H1 (cell line): ENCODE results near the gene LCA5L. TPM values are rescaled to one million over a fixed set of nuclear protein-coding genes. Genes with fewer than 3 reads are reported as not detected.

Experiments used
- CTCF ChIA-PET: fragments of 300-600 bp; sonication (Branson Sonifier 250); formaldehyde crosslinking; loops from one replicate; lab custom pipeline; 2021; ENCODE audit not compliant: partially characterized antibody; lab: Charles Lee
- POLR2A ChIA-PET: fragments of 300-600 bp; sonication (Branson Sonifier 250); formaldehyde crosslinking; loops from one replicate; lab custom pipeline; 2021; ENCODE audit warnings: inconsistent platforms; ENCODE audit not compliant: partially characterized antibody; lab: Charles Lee
- DNase-seq, 2 experiments: peaks; one replicate each; pipeline versions ENCODE4 v3.0.0 to v3.0.0-alpha.2; 2010 to 2022; ENCODE audit warnings: low spot score in 2 of 2, low read depth in 1 of 2, mixed read lengths in 1 of 2
- FAIRE-seq: peaks from 2 replicates; lab custom pipeline; 2011; peaks lifted over from hg19 to GRCh38; lab: Jason Lieb, UNC
- H2AFZ ChIP-seq: 2 replicates; pipeline ENCODE4 v1.8.1; 2012; ENCODE audit warnings: low read length, inconsistent platforms
- H2AK5ac ChIP-seq: 2 replicates; pipeline ENCODE4 v1.6.1; 2013; ENCODE audit warnings: low read depth, low read length
- H2BK120ac ChIP-seq: replicated peaks from 2 replicates; pipeline ENCODE3; 2013; ENCODE audit warnings: low read depth, low read length, inconsistent platforms
- H2BK12ac ChIP-seq: 2 replicates; pipeline ENCODE4 v1.6.1; 2013; ENCODE audit warnings: low read depth, low read length
- H2BK15ac ChIP-seq: 2 replicates; pipeline ENCODE4 v1.6.1; 2013; ENCODE audit warnings: low read length
- H2BK20ac ChIP-seq: 2 replicates; pipeline ENCODE4 v1.6.1; 2013; ENCODE audit warnings: low read length
- H2BK5ac ChIP-seq: 2 replicates; pipeline ENCODE4 v1.6.1; 2013; ENCODE audit warnings: low read depth, low read length
- H3K14ac ChIP-seq: 2 replicates; pipeline ENCODE4 v1.6.1; 2013; ENCODE audit warnings: inconsistent platforms; ENCODE audit not compliant: insufficient read length
- H3K18ac ChIP-seq: 2 replicates; pipeline ENCODE4 v1.6.1; 2013; ENCODE audit warnings: low read length; ENCODE audit errors: extremely low read depth
- H3K23ac ChIP-seq: 2 replicates; pipeline ENCODE4 v1.6.1; 2013; ENCODE audit warnings: inconsistent platforms; ENCODE audit not compliant: insufficient read length
- H3K23me2 ChIP-seq: 2 replicates; pipeline ENCODE4 v1.6.1; 2013; ENCODE audit warnings: low read depth, low read length
- H3K27ac ChIP-seq: 2 replicates; pipeline ENCODE4 v1.6.1; 2011; ENCODE audit warnings: low read depth, low read length, inconsistent platforms
- H3K27me3 ChIP-seq, 4 experiments: replicated peaks in 1 of 4; 1 replicate in 1 of 4; 2 replicates in 3 of 4; pipeline versions ENCODE4 v1.6.1 to v1.8.1; 2011 to 2013; ENCODE audit warnings: low read length in 3 of 4, mild to moderate bottlenecking in 3 of 4, inconsistent platforms in 2 of 4, mixed read lengths in 2 of 4, moderate library complexity in 1 of 4; ENCODE audit not compliant: control insufficient read depth in 3 of 4, insufficient read depth in 3 of 4; ENCODE audit errors: extremely low read depth in 1 of 4
- H3K36me3 ChIP-seq, 4 experiments: 2 replicates each; pipeline versions ENCODE4 v1.6.1 to v1.8.1; 2011 to 2013; ENCODE audit warnings: mild to moderate bottlenecking in 4 of 4, low read length in 3 of 4, moderate library complexity in 2 of 4, control low read depth in 1 of 4, inconsistent platforms in 1 of 4; ENCODE audit not compliant: insufficient read depth in 4 of 4, control insufficient read depth in 2 of 4
- H3K4ac ChIP-seq: replicated peaks from 2 replicates; pipeline ENCODE3; 2013; ENCODE audit warnings: low read length, low read depth, mixed read lengths, inconsistent platforms; ENCODE audit not compliant: insufficient read length
- H3K4me1 ChIP-seq, 4 experiments: replicated peaks in 1 of 4; 1 replicate in 1 of 4; 2 replicates in 3 of 4; pipeline versions ENCODE4 v1.6.1 to v1.8.1; 2011 to 2013; ENCODE audit warnings: low read length in 3 of 4, inconsistent platforms in 2 of 4, mixed read lengths in 1 of 4; ENCODE audit not compliant: insufficient read depth in 4 of 4, control insufficient read depth in 3 of 4
- H3K4me2 ChIP-seq, 2 experiments: 2 replicates each; pipeline versions ENCODE4 v1.6.1 to v1.8.1; 2011 to 2013; ENCODE audit warnings: low read depth in 2 of 2, low read length in 2 of 2, control low read depth in 1 of 2, inconsistent platforms in 1 of 2, mild to moderate bottlenecking in 1 of 2; ENCODE audit not compliant: insufficient read depth in 1 of 2
- H3K4me3 ChIP-seq, 4 experiments: fragments of 200-600, 300-600 bp in 1 of 4; sonication (generic), shearing (Covaris generic), sonication (Bioruptor Twin) in 1 of 4; 2 replicates each; pipeline versions ENCODE4 v1.5.1 to v1.8.1; 2011 to 2016; ENCODE audit warnings: low read length in 4 of 4, low read depth in 3 of 4, control low read depth in 2 of 4, inconsistent platforms in 2 of 4, mild to moderate bottlenecking in 2 of 4, mixed read lengths in 1 of 4, moderate library complexity in 1 of 4; ENCODE audit not compliant: insufficient read depth in 2 of 4; ENCODE audit errors: extremely low read depth in 1 of 4
- H3K56ac ChIP-seq: replicated peaks from 2 replicates; pipeline ENCODE3; 2013; ENCODE audit warnings: low read depth, mild to moderate bottlenecking, mixed read lengths, low read length, inconsistent platforms; ENCODE audit not compliant: insufficient read length
- H3K79me1 ChIP-seq: 2 replicates; pipeline ENCODE4 v1.6.1; 2013; ENCODE audit warnings: low read depth, low read length, control low read depth
- H3K79me2 ChIP-seq, 2 experiments: 2 replicates each; pipeline versions ENCODE4 v1.6.1 to v1.8.1; 2012 to 2013; ENCODE audit warnings: low read length in 2 of 2, mild to moderate bottlenecking in 2 of 2, inconsistent platforms in 1 of 2; ENCODE audit not compliant: insufficient read depth in 2 of 2, control insufficient read depth in 1 of 2
- H3K9ac ChIP-seq, 4 experiments: replicated peaks in 1 of 4; 1 replicate in 1 of 4; 2 replicates in 3 of 4; pipeline versions ENCODE4 v1.6.1 to v1.8.1; 2011 to 2013; ENCODE audit warnings: low read depth in 3 of 4, low read length in 3 of 4, control low read depth in 2 of 4, mild to moderate bottlenecking in 2 of 4, moderate library complexity in 2 of 4, inconsistent platforms in 1 of 4; ENCODE audit errors: extremely low read depth in 1 of 4
- H3K9me3 ChIP-seq, 2 experiments: 2 replicates each; pipeline versions ENCODE4 v1.6.1 to v1.8.1; 2012 to 2013; ENCODE audit warnings: mild to moderate bottlenecking in 2 of 2, moderate library complexity in 2 of 2, control low read depth in 1 of 2, inconsistent platforms in 1 of 2, low read depth in 1 of 2, low read length in 1 of 2, mixed read lengths in 1 of 2; ENCODE audit not compliant: insufficient read depth in 2 of 2
- H4K20me1 ChIP-seq, 2 experiments: replicated peaks in 1 of 2; 2 replicates each; pipeline versions ENCODE3 to v1.8.1; 2011 to 2013; ENCODE audit warnings: inconsistent platforms in 2 of 2, low read length in 2 of 2, mild to moderate bottlenecking in 1 of 2; ENCODE audit not compliant: insufficient read depth in 2 of 2, control insufficient read depth in 1 of 2
- H4K5ac ChIP-seq: 2 replicates; pipeline ENCODE4 v1.6.1; 2013; ENCODE audit warnings: low read length, low read depth, mixed read lengths, inconsistent platforms; ENCODE audit not compliant: insufficient read length
- H4K8ac ChIP-seq: 2 replicates; pipeline ENCODE4 v1.8.0; 2013; ENCODE audit warnings: mild to moderate bottlenecking, moderate library complexity, low read length, inconsistent platforms; ENCODE audit not compliant: insufficient read depth; ENCODE audit errors: extremely low read depth
- H4K91ac ChIP-seq: replicated peaks from 2 replicates; pipeline ENCODE3; 2013; ENCODE audit warnings: low read length, mixed read lengths, inconsistent platforms; ENCODE audit not compliant: insufficient read length
- CEBPB ChIP-seq: IDR thresholded peaks from 2 replicates; pipeline ENCODE4 v1.6.1; 2012; ENCODE audit warnings: low read depth, low read length
- GTF2F1 ChIP-seq: IDR thresholded peaks from 2 replicates; pipeline ENCODE4 v1.6.1; 2012; ENCODE audit warnings: low read depth, low read length, improper control_type of control experiment, borderline replicate concordance
- JUN ChIP-seq: IDR thresholded peaks from 2 replicates; pipeline ENCODE4 v1.6.1; 2011; ENCODE audit warnings: low read depth, mild to moderate bottlenecking, improper control_type of control experiment, low read length
- MAX ChIP-seq: IDR thresholded peaks from 2 replicates; pipeline ENCODE4 v1.6.1; 2012; ENCODE audit warnings: inconsistent platforms
- RAD21 ChIP-seq, 2 experiments: IDR thresholded peaks in 1 of 2; conservative IDR thresholded peaks in 1 of 2; 2 replicates each; pipeline ENCODE4 v1.6.1; 2011; ENCODE audit warnings: low read depth in 2 of 2, low read length in 2 of 2, improper control_type of control experiment in 1 of 2, inconsistent platforms in 1 of 2, mild to moderate bottlenecking in 1 of 2, moderate library complexity in 1 of 2
- RBBP5 ChIP-seq: IDR thresholded peaks from 2 replicates; pipeline ENCODE4 v1.7.1; 2012; ENCODE audit warnings: low read depth, mild to moderate bottlenecking, inconsistent platforms, low read length, moderate library complexity, borderline replicate concordance
- SP2 ChIP-seq: IDR thresholded peaks from 2 replicates; pipeline ENCODE4 v1.6.1; 2012; ENCODE audit warnings: mild to moderate bottlenecking, low read length, inconsistent platforms
- WGBS, 2 experiments: shearing (Covaris generic) in 1 of 2; methylation state at CpG; one replicate each; pipeline versions ENCODE4 v1.1.6 to v1.1.7; 2013 to 2015; ENCODE audit warnings: low lambda C conversion rate in 2 of 2, mixed read lengths in 2 of 2, inconsistent platforms in 1 of 2, low coverage in 1 of 2, missing lambda C conversion rate in 1 of 2; ENCODE audit not compliant: insufficient replicate concordance in 2 of 2, insufficient coverage in 1 of 2, insufficient read length in 1 of 2; ENCODE audit errors: extremely low coverage in 1 of 2, missing lambda C conversion rate in 1 of 2; 5-methylcytosine and 5-hydroxymethylcytosine counted together
- polyA plus RNA-seq, 7 experiments: library from polyadenylated mRNA; depleted of rRNA in 3 of 7; stranded (reverse) in 5 of 7; unstranded in 2 of 7; fragments of >200 nt in 5 of 7; fragments of 200-250 nt in 2 of 7; gene quantifications; 1 replicate in 5 of 7; 2 replicates in 1 of 7; 4 replicates in 1 of 7; pipeline versions ENCODE4 v1.2.1 to v1.2.3, GENCODE V29; 2011 to 2013; ENCODE audit warnings: missing spikeins in 2 of 7, mixed read lengths in 2 of 7
- total RNA-seq: library from RNA; stranded (reverse); fragmentation: NEBNext Ultra II Directional; extraction: Animal tissue kit (Norgen Biotek cat#: 25700); gene quantifications from 2 replicates; pipeline ENCODE4 v1.2.1, GENCODE V29; 2021
- TF ChIP-seq, protein P1 (sequence below), 3 experiments: IDR thresholded peaks; 1 replicate in 2 of 3; 2 replicates in 1 of 3; pipeline versions ENCODE4 v1.5.1 to v1.6.1; 2011; ENCODE audit warnings: low read length in 3 of 3, mild to moderate bottlenecking in 3 of 3, inconsistent platforms in 2 of 3, low read depth in 1 of 3, moderate library complexity in 1 of 3; ENCODE audit not compliant: insufficient read depth in 1 of 3; ENCODE audit errors: control extremely low read depth in 1 of 3

LCA5L gene
- total and polyA plus RNA-seq, 2 of the 8 experiments (the other 6 are each of a cell fraction or from before 2014, with no cell fraction given), result 0.11 to 0.84 TPM

DNA sequence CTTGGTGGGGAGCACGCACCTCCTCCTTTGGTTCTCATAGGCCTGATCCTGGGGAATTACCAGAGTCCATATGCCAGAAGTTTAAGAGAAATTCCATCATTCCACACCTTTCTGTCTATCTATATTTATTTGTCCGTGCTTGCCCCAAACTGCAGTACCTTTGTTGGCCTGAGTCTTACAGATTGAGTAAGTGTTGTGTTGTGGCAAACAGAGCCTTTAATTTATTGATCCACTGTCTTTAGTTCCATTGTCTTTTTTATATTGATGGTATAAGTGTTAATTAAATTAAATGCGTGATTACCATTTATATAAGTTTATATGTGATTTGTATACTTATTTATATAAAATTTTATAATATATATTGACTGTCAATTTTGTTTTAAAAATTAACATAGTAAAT lies 11.1 kb upstream of the LCA5L start:
- FAIRE-seq (no peak), DNase-seq (no peak)
- Histone ChIP-seq H4K8ac (no peak overlapping the region), H3K14ac (no peak overlapping the region), H2BK12ac (no peak overlapping the region), H3K9ac (no peak overlapping the region), H3K23ac (no peak overlapping the region), H3K18ac (no peak overlapping the region), H3K4me1 (no peaks in the 10 kb centered on the region; a peak in 3 of 7 replicates), H3K56ac (no peak overlapping the region), H2BK20ac (no peak overlapping the region), H3K27ac (no peak overlapping the region), H3K9me3 (no peaks in the 10 kb centered on the region), H2AK5ac (no peak overlapping the region), H2BK120ac (no peak overlapping the region), H3K36me3 (no peaks in the 10 kb centered on the region), H2BK15ac (0 out of 2 replicates have a peak overlapping the region, but pooled peaks have one; percentile 63), H3K4ac (no peak overlapping the region), H4K91ac (no peak overlapping the region), H3K27me3 (no peaks in the 10 kb centered on the region), H3K79me2 (no peaks in the 10 kb centered on the region), H2AFZ (no peak overlapping the region), H4K5ac (no peak overlapping the region), H3K4me2 (no peak overlapping the region), H3K4me3 (no peak overlapping the region), H3K23me2 (no peaks in the 10 kb centered on the region; the same call in none of the 2 replicates), H4K20me1 (no peaks in the 10 kb centered on the region), H3K79me1 (no peaks in the 10 kb centered on the region), H2BK5ac (no peak overlapping the region)
- ChIA-PET POLR2A (no interaction called here), CTCF (interaction anchor here (1.8 kb wide), 1 partner anchor 18 kb away, joined by 6 read pairs; no protein-coding TSS in a partner anchor)
- WGBS, 2 experiments, result 68% methylated on average over 3 of the region's 3 CpGs; no CpG with 5 or more reads in 1 of the 2 experiments
- TF ChIP-seq JUN (no peak), RAD21 (IDR thresholded peaks at IDR 0.05 in 1 of 2, conservative IDR thresholded peaks at IDR 0.05 in 1 of 2; ENCODE audit: low read depth in 2 of 2, low read length in 2 of 2) (peak in 1 of 2 experiments; percentile 10; a peak in 2 of 4 replicates), GTF2F1 (no peak), RBBP5 (no peak), MAX (no peak), CEBPB (no peak), SP2 (no peak)
- TF ChIP-seq, protein P1, sequence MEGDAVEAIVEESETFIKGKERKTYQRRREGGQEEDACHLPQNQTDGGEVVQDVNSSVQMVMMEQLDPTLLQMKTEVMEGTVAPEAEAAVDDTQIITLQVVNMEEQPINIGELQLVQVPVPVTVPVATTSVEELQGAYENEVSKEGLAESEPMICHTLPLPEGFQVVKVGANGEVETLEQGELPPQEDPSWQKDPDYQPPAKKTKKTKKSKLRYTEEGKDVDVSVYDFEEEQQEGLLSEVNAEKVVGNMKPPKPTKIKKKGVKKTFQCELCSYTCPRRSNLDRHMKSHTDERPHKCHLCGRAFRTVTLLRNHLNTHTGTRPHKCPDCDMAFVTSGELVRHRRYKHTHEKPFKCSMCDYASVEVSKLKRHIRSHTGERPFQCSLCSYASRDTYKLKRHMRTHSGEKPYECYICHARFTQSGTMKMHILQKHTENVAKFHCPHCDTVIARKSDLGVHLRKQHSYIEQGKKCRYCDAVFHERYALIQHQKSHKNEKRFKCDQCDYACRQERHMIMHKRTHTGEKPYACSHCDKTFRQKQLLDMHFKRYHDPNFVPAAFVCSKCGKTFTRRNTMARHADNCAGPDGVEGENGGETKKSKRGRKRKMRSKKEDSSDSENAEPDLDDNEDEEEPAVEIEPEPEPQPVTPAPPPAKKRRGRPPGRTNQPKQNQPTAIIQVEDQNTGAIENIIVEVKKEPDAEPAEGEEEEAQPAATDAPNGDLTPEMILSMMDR (IDR thresholded peaks at IDR 0.05; ENCODE audit: control extremely low read depth in 1 of 3, insufficient read depth in 1 of 3, low read depth in 1 of 3, low read length in 3 of 3), result peak in 1 of 3 experiments; percentile 36; a peak in 1 of 4 replicates
